ENCODE measurements around the gene CACNA2D3. TPM values are rescaled to one million over a fixed set of nuclear protein-coding genes. Genes with fewer than 3 reads are reported as not detected.

CACNA2D3 gene
- total RNA-seq, 1 experiment from 2014 or later = 0.06 TPM

Other genes starting within 250 kb of the CACNA2D3 start
- 32.8 and 38.5 TPM in 2 replicates for gene ACTR8, start 240.4 kb upstream of the CACNA2D3 start, total RNA-seq (2014; rRNA removed)
- gene SELENOK, start 230.7 kb upstream of the CACNA2D3 start, total RNA-seq (2014; rRNA removed) = 30.7 and 31.0 TPM in 2 replicates

Data from LHCN-M2 (cell line).